A549 (cell line): Measurements from ENCODE around the gene SMAD3. TPM values are rescaled to one million over a fixed set of nuclear protein-coding genes. Genes with fewer than 3 reads are reported as not detected.

Source experiments
- ATAC-seq, 2 experiments: fragments of 200-7000 bp in 1 of 2; fragments of >200 bp in 1 of 2; cut with Nextera tagmentation in 1 of 2; cut with Tn5 transposase in 1 of 2; 3 replicates each; pipeline versions ENCODE4 v1.8.0 to v1.9.1; 2018 to 2020; ENCODE audit warnings: mild to moderate bottlenecking in 1 of 2, moderate library complexity in 1 of 2
- CTCF ChIA-PET: fragments of 300-600 bp; sonication (Branson Sonifier 250); formaldehyde crosslinking; extraction: SDS; loops from one replicate; lab custom pipeline; 2021; ENCODE audit warnings: antibody characterized with exemption, inconsistent platforms; lab: Yijun Ruan, JAX
- POLR2A ChIA-PET: fragments of 350-600 bp; formaldehyde crosslinking; extraction: SDS; loops from one replicate; lab custom pipeline; 2021; ENCODE audit warnings: antibody characterized with exemption, inconsistent platforms; lab: Yijun Ruan, JAX
- DNase-seq, 2 experiments: peaks; one replicate each; pipeline versions ENCODE4 v3.0.0 to v3.0.0-alpha.2; 2011 to 2016; ENCODE audit warnings: low read depth in 1 of 2, low spot score in 1 of 2
- FAIRE-seq: peaks from 2 replicates; lab custom pipeline; 2011; peaks lifted over from hg19 to GRCh38; lab: Jason Lieb, UNC
- H3K27ac ChIP-seq, 2 experiments: fragments of >200 bp; sonication (Bioruptor Twin); formaldehyde crosslinking; 3 replicates each; pipeline ENCODE4 v1.5.1; 2016 to 2017
- H3K4me1 ChIP-seq: fragments of >200 bp; sonication (Bioruptor Twin); formaldehyde crosslinking; 3 replicates; pipeline ENCODE4 v1.6.1; 2016
- H3K4me2 ChIP-seq: fragments of >200 bp; sonication (Bioruptor Twin); formaldehyde crosslinking; 3 replicates; pipeline ENCODE4 v1.6.1; 2016
- H3K4me3 ChIP-seq: fragments of >200 bp; sonication (Bioruptor Twin); formaldehyde crosslinking; 3 replicates; pipeline ENCODE4 v1.5.1; 2016
- H3K9me3 ChIP-seq: fragments of >200 bp; sonication (Bioruptor Twin); formaldehyde crosslinking; 3 replicates; pipeline ENCODE4 v1.6.1; 2016
- CBX8 ChIP-seq: fragments of 200-600 bp; sonication (generic); IDR thresholded peaks from 2 replicates; pipeline ENCODE4 v1.6.1; 2016
- CHD2 ChIP-seq: fragments of 150-350 bp; IDR thresholded peaks from 2 replicates; pipeline ENCODE4 v1.6.1; 2014; ENCODE audit warnings: low read length; ENCODE audit not compliant: partially characterized antibody
- ESRRA ChIP-seq: fragments of 150-350 bp; IDR thresholded peaks from 2 replicates; pipeline ENCODE4 v1.6.1; 2014; ENCODE audit warnings: mild to moderate bottlenecking, low read length, borderline replicate concordance
- FOXS1 ChIP-seq: fragments of 250-450 bp; sonication (Bioruptor Pico); IDR thresholded peaks from 2 replicates; pipeline ENCODE4 v1.5.0; 2020; ENCODE audit warnings: mild to moderate bottlenecking, moderate library complexity
- HMGXB4 ChIP-seq: fragments of 250-450 bp; sonication (Bioruptor Pico); IDR thresholded peaks from 2 replicates; pipeline ENCODE4 v1.5.0; 2021; ENCODE audit warnings: mild to moderate bottlenecking, moderate library complexity, borderline replicate concordance
- HOXB5 ChIP-seq: fragments of 250-450 bp; sonication (Bioruptor Pico); IDR thresholded peaks from 2 replicates; pipeline ENCODE4 v1.5.0; 2020; ENCODE audit warnings: mild to moderate bottlenecking, moderate library complexity
- JUN ChIP-seq, 2 experiments: fragments of >200 bp; sonication (Bioruptor Twin); formaldehyde crosslinking; IDR thresholded peaks; 2 replicates in 1 of 2; 3 replicates in 1 of 2; pipeline ENCODE4 v1.6.1; 2016 to 2017
- MAZ ChIP-seq: fragments of 150-350 bp; IDR thresholded peaks from 2 replicates; pipeline ENCODE4 v1.6.1; 2014; ENCODE audit warnings: antibody characterized with exemption, low read depth, low read length, borderline replicate concordance
- MYC ChIP-seq: IDR thresholded peaks from 2 replicates; pipeline ENCODE4 v1.6.1; 2012; ENCODE audit warnings: mild to moderate bottlenecking, inconsistent platforms, low read length, improper control_type of control experiment, borderline replicate concordance
- NPAS2 ChIP-seq: fragments of 250-450 bp; sonication (Bioruptor Pico); IDR thresholded peaks from 2 replicates; pipeline ENCODE4 v1.8.0; 2022; ENCODE audit warnings: mild to moderate bottlenecking, moderate library complexity, borderline replicate concordance
- NR3C1 ChIP-seq: fragments of >200 bp; sonication (Bioruptor Twin); formaldehyde crosslinking; IDR thresholded peaks from 3 replicates; pipeline ENCODE4 v1.6.1; 2017
- PBX3 ChIP-seq: IDR thresholded peaks from 2 replicates; pipeline ENCODE4 v1.6.1; 2012
- PHF8 ChIP-seq: fragments of 200-600 bp; sonication (generic); IDR thresholded peaks from 2 replicates; pipeline ENCODE4 v1.6.1; 2016; ENCODE audit warnings: low read depth, mild to moderate bottlenecking, antibody characterized with exemption, moderate library complexity, borderline replicate concordance
- RCOR1 ChIP-seq: fragments of 150-350 bp; IDR thresholded peaks from 2 replicates; pipeline ENCODE4 v1.6.1; 2014; ENCODE audit warnings: antibody characterized with exemption, low read length, low read depth
- RNF2 ChIP-seq: fragments of 200-600 bp; sonication (generic); IDR thresholded peaks from 2 replicates; pipeline ENCODE4 v1.6.1; 2016; ENCODE audit warnings: low read depth, mild to moderate bottlenecking, antibody characterized with exemption, moderate library complexity, borderline replicate concordance
- SMC3 ChIP-seq: fragments of >200 bp; sonication (Bioruptor Twin); formaldehyde crosslinking; IDR thresholded peaks from 3 replicates; pipeline ENCODE4 v1.6.1; 2018; ENCODE audit warnings: inconsistent platforms
- TFCP2L1 ChIP-seq: fragments of 250-450 bp; sonication (Bioruptor Pico); IDR thresholded peaks from 2 replicates; pipeline ENCODE4 v1.5.0; 2021; ENCODE audit warnings: mild to moderate bottlenecking
- TP53 ChIP-seq: fragments of 250-450 bp; sonication (Bioruptor Pico); IDR thresholded peaks from 2 replicates; pipeline ENCODE4 v1.5.0; 2021; ENCODE audit warnings: mild to moderate bottlenecking, moderate library complexity
- USF2 ChIP-seq: fragments of 450-650 bp; IDR thresholded peaks from 2 replicates; pipeline ENCODE4 v1.6.1; 2014; ENCODE audit warnings: antibody characterized with exemption
- ZNF302 ChIP-seq: fragments of 250-450 bp; sonication (Bioruptor Pico); IDR thresholded peaks from 2 replicates; pipeline ENCODE4 v1.9.0; 2021; ENCODE audit warnings: inconsistent platforms, mild to moderate bottlenecking, moderate library complexity
- ZSCAN20 ChIP-seq: fragments of 250-450 bp; sonication (Bioruptor Pico); IDR thresholded peaks from 2 replicates; pipeline ENCODE4 v1.8.0; 2022; ENCODE audit warnings: mild to moderate bottlenecking, moderate library complexity
- WGBS: methylation state at CpG from one replicate; pipeline ENCODE4 v1.1.6; 2017; ENCODE audit errors: missing lambda C conversion rate; 5-methylcytosine and 5-hydroxymethylcytosine counted together
- polyA plus RNA-seq, 4 experiments: library from polyadenylated mRNA; depleted of rRNA in 3 of 4; stranded (reverse); fragments of >200 nt; fragmentation: RNase III in 1 of 4; extraction: RNeasy Plus Mini Kit Qiagen cat#74134 plus additional on column Dnase treatment in 1 of 4; gene quantifications; 2 replicates in 3 of 4; 3 replicates in 1 of 4; pipeline ENCODE4 v1.2.3, GENCODE V29; 2011 to 2017

The SMAD3 gene
- polyA plus RNA-seq, 2 of the 4 experiments (the other 2 are of a cell fraction) = 74.6 to 77.2 TPM

GRCh38 chr15:67054676-67055075 lies 10.7 kb upstream of the SMAD3 start:
- ChIA-PET POLR2A (no interaction called here), CTCF (interaction anchor here (1.5 kb wide), 1 partner anchor 9 kb away, joined by 8 read pairs; no protein-coding TSS in a partner anchor)
- WGBS = 82% methylated on average over 5 of the region's 5 CpGs
- peaks cover 42% of the 10 kb centered on the region for H3K4me1 ChIP-seq
- ATAC-seq (no peak), FAIRE-seq (no peak), DNase-seq (no peak)
- peak overlapping the region in 1 of 2 experiments; percentile 60; a peak in 3 of 6 replicates for H3K27ac ChIP-seq
- H3K4me2 ChIP-seq = no peak overlapping the region
- no peak overlapping the region for H3K4me3 ChIP-seq
- no peaks in the 10 kb centered on the region for H3K9me3 ChIP-seq
- TF ChIP-seq ESRRA = no peak
- TF ChIP-seq JUN (IDR thresholded peaks at IDR 0.05) = no peak
- TF ChIP-seq FOXS1 (CRISPR knock-in tag) = no peak
- TF ChIP-seq RNF2 = no peak
- TF ChIP-seq TFCP2L1 (CRISPR knock-in tag) = no peak
- TF ChIP-seq PHF8 = no peak
- TF ChIP-seq CHD2 = no peak
- no peak for TF ChIP-seq PBX3
- no peak for TF ChIP-seq NPAS2 (CRISPR knock-in tag)

- Histone ChIP-seq H3K27ac (peak overlapping the region; percentile 3 to 62; a peak in 3 of 6 replicates), H3K9me3 (no peaks in the 10 kb centered on the region), H3K4me3 (no peak overlapping the region), H3K4me2 (peak overlapping the region; percentile 27; the same call in 2 of the 3 replicates), H3K4me1 (peaks cover 46% of the 10 kb centered on the region)
- POLR2A ChIA-PET = no interaction called here
- ATAC-seq (peak in 1 of 2 experiments; percentile 10; a peak in 2 of 6 replicates), DNase-seq (no peak), FAIRE-seq (no peak)
- TF ChIP-seq USF2 = no peak
- TF ChIP-seq RCOR1 = no peak
- no peak for TF ChIP-seq CBX8
- no peak for TF ChIP-seq MAZ
- TF ChIP-seq SMC3 = no peak
- TF ChIP-seq HOXB5 (CRISPR knock-in tag) = no peak
- no peak for TF ChIP-seq ZSCAN20 (CRISPR knock-in tag)
- no peak for TF ChIP-seq TP53
- no peak for TF ChIP-seq HMGXB4 (CRISPR knock-in tag)
- TF ChIP-seq NR3C1 = no peak
- TF ChIP-seq ZNF302 = no peak
- no peak for TF ChIP-seq MYC
- CTCF ChIA-PET = interaction anchor here (0.8 to 1.4 kb wide), 4 partner anchors 9 to 128 kb away, joined by 3 to 4 read pairs (median 4); no protein-coding TSS in a partner anchor
- WGBS = 66% methylated on average over 6 of the region's 6 CpGs
Observed at GRCh38 chr15:67059127-67059553, 6.3 kb upstream of the SMAD3 start.
